NB4 (cell line): ENCODE data around the gene PRR5L.
A peak's percentile ranks its signal among the peaks of the same experiment; 100 is the strongest.

Source experiments
- DNase-seq: peaks from one replicate; pipeline ENCODE4 v3.0.0; 2010; ENCODE audit warnings: low read depth
- H3K4me3 ChIP-seq: one replicate; pipeline ENCODE4 v1.5.1; 2011; ENCODE audit warnings: mild to moderate bottlenecking, low read depth, low read length, moderate library complexity
- MYC ChIP-seq: IDR thresholded peaks from 2 replicates; pipeline ENCODE4 v1.6.1; 2011; ENCODE audit warnings: low read depth, low read length
- POLR2A ChIP-seq: IDR thresholded peaks from 2 replicates; pipeline ENCODE4 v1.6.1; 2011; ENCODE audit warnings: mild to moderate bottlenecking; ENCODE audit not compliant: insufficient read length; ENCODE audit errors: extremely low read depth
- TF ChIP-seq, protein P1 (sequence below): IDR thresholded peaks from one replicate; pipeline ENCODE4 v1.5.1; 2012; ENCODE audit warnings: low read depth, low read length
- TF ChIP-seq, protein P2 (sequence below): IDR thresholded peaks from 2 replicates; pipeline ENCODE4 v1.6.1; 2011; ENCODE audit warnings: low read depth, low read length

Gene PRR5L, protein sequence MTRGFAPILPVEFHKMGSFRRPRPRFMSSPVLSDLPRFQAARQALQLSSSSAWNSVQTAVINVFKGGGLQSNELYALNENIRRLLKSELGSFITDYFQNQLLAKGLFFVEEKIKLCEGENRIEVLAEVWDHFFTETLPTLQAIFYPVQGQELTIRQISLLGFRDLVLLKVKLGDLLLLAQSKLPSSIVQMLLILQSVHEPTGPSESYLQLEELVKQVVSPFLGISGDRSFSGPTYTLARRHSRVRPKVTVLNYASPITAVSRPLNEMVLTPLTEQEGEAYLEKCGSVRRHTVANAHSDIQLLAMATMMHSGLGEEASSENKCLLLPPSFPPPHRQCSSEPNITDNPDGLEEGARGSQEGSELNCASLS

DNA sequence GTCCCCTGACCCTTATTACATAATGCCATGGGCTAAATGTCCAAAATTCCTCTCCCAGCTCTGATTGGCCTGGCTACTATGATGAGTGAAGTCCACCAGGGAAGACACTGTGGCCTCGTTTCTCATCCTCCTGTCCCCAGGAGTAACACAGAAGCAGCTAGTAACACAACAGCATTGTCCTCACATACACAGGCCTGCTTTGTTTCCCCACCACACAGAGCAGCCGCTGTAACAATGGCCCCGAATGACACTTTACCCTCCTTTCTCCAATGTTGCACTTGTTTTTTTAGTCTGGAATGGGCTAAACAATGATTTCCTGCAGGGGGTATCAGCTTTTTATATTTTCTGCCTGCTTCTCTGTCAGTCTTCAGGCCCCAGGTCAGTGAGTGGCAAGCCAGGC is at the start of gene PRR5L:
TSS of gene PRR5L (plus strand) at position 363 of the 400 bp plus-strand sequence. CDS start 104,834 bp downstream, outside the sequence.
- H3K4me3 ChIP-seq: no peak within 1 kb of the TSS
- TF ChIP-seq MYC (no peak), POLR2A (no peak)
- TF ChIP-seq, protein P1, sequence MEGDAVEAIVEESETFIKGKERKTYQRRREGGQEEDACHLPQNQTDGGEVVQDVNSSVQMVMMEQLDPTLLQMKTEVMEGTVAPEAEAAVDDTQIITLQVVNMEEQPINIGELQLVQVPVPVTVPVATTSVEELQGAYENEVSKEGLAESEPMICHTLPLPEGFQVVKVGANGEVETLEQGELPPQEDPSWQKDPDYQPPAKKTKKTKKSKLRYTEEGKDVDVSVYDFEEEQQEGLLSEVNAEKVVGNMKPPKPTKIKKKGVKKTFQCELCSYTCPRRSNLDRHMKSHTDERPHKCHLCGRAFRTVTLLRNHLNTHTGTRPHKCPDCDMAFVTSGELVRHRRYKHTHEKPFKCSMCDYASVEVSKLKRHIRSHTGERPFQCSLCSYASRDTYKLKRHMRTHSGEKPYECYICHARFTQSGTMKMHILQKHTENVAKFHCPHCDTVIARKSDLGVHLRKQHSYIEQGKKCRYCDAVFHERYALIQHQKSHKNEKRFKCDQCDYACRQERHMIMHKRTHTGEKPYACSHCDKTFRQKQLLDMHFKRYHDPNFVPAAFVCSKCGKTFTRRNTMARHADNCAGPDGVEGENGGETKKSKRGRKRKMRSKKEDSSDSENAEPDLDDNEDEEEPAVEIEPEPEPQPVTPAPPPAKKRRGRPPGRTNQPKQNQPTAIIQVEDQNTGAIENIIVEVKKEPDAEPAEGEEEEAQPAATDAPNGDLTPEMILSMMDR: no peak
- TF ChIP-seq, protein P2, sequence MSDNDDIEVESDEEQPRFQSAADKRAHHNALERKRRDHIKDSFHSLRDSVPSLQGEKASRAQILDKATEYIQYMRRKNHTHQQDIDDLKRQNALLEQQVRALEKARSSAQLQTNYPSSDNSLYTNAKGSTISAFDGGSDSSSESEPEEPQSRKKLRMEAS: no peak
- no peak for DNase-seq

DNA sequence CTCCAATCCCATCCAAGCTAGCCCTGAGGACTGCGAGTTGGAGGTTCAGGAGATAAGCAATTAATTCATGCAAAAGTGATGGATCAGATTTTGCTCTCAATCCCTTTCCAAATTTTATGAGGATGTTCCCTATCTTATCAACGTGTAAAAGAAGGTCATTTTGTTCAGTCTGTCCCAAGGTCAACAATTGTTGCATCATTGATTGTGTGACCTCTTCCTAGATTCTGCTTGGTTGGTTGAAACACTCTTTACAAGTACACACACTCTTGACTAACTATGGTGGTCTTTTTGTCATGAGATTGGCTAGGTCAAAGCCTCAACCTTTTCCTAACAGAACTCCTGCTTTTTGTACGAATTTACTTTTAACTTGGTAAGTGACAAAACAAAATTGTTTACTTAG is 48.6 kb upstream of the PRR5L start:
- H3K4me3 ChIP-seq: no peak overlapping the region
- TF ChIP-seq MYC (no peak), POLR2A (no peak)
- TF ChIP-seq, protein P1: no peak
- TF ChIP-seq, protein P2: no peak
- DNase-seq: no peak

DNA sequence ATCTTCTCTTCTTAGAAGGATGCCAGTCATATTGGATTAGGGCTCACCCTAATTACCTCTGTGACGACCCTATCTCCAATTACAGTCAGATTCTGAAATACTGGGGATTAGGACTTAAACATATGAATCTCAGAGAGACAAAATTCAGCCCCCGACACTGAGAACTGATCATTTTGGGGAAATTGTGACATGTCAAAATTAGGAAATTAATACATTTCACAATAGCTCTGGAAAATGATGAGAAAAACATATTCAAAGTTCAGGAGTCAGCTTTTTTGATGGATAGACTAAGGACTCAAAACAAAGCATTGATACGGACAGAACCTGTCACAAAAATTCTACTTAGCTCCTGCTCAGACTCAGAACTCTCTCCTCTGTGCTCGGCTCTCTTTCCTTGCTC is 47.7 kb upstream of the PRR5L start:
- no peak overlapping the region for H3K4me3 ChIP-seq
- TF ChIP-seq, protein P2: no peak
- TF ChIP-seq MYC: no peak
- TF ChIP-seq, protein P1: no peak
- TF ChIP-seq POLR2A: no peak
- DNase-seq: no peak

DNA sequence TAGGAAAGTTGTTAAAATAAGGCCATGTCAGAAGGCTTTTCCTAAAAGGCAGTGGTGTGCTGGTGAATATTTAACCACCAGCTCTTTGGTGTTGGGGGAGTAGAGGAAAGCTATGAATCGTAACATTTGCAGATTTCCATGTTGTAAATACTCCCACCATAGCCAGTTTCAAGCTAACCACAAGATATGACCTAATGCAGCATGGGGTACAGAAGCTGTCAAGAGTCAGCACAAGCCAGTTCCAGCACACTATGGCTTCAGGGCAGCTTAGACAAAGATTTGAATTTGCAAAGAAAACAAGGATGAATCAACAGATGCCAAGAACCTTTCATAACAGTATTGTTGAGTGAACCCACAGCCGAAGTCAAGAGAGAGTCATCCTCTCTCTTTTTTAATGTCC is 46.8 kb upstream of the PRR5L start:
- H3K4me3 ChIP-seq: no peak overlapping the region
- TF ChIP-seq, protein P2: no peak
- TF ChIP-seq MYC (no peak), POLR2A (no peak)
- TF ChIP-seq, protein P1: no peak
- peak; percentile 26 for DNase-seq

DNA sequence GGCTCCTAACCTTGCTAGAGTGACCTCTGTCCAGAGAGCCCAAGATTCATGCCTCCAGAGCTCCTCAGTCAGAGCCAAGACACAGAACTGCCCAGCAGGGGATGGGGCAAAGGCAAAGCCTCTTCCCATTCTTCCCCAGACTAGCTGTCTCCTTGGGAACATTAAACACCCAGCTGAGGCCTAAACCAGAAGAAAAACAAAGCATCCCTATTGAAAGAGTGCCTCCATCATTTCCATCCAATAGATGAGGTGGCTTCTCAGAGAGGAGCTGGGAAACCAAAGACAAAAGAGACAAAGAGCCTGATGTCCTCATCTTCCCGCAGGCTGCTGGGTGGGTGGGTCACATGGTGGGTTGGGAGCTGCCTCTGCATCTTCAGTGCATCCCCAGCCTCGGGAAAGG is 44.3 kb upstream of the PRR5L start:
- H3K4me3 ChIP-seq: no peak overlapping the region
- TF ChIP-seq, protein P2: no peak
- no peak for TF ChIP-seq MYC
- TF ChIP-seq, protein P1: no peak
- no peak for TF ChIP-seq POLR2A
- no peak for DNase-seq
